H1 (cell line): ENCODE measurements around the gene DOCK1. TPM values are rescaled to one million over a fixed set of nuclear protein-coding genes. Genes with fewer than 3 reads are reported as not detected.

Source experiments
- CTCF ChIA-PET: fragments of 300-600 bp; sonication (Branson Sonifier 250); formaldehyde crosslinking; loops from one replicate; lab custom pipeline; 2021; ENCODE audit not compliant: partially characterized antibody; lab: Charles Lee
- POLR2A ChIA-PET: fragments of 300-600 bp; sonication (Branson Sonifier 250); formaldehyde crosslinking; loops from one replicate; lab custom pipeline; 2021; ENCODE audit warnings: inconsistent platforms; ENCODE audit not compliant: partially characterized antibody; lab: Charles Lee
- DNase-seq, 2 experiments: peaks; one replicate each; pipeline versions ENCODE4 v3.0.0 to v3.0.0-alpha.2; 2010 to 2022; ENCODE audit warnings: low spot score in 2 of 2, low read depth in 1 of 2, mixed read lengths in 1 of 2
- FAIRE-seq: peaks from 2 replicates; lab custom pipeline; 2011; peaks lifted over from hg19 to GRCh38; lab: Jason Lieb, UNC
- H2AFZ ChIP-seq: 2 replicates; pipeline ENCODE4 v1.8.1; 2012; ENCODE audit warnings: low read length, inconsistent platforms
- H2AK5ac ChIP-seq: 2 replicates; pipeline ENCODE4 v1.6.1; 2013; ENCODE audit warnings: low read depth, low read length
- H2BK120ac ChIP-seq: replicated peaks from 2 replicates; pipeline ENCODE3; 2013; ENCODE audit warnings: low read depth, low read length, inconsistent platforms
- H2BK12ac ChIP-seq: 2 replicates; pipeline ENCODE4 v1.6.1; 2013; ENCODE audit warnings: low read depth, low read length
- H2BK15ac ChIP-seq: 2 replicates; pipeline ENCODE4 v1.6.1; 2013; ENCODE audit warnings: low read length
- H2BK20ac ChIP-seq: 2 replicates; pipeline ENCODE4 v1.6.1; 2013; ENCODE audit warnings: low read length
- H2BK5ac ChIP-seq: 2 replicates; pipeline ENCODE4 v1.6.1; 2013; ENCODE audit warnings: low read depth, low read length
- H3K14ac ChIP-seq: 2 replicates; pipeline ENCODE4 v1.6.1; 2013; ENCODE audit warnings: inconsistent platforms; ENCODE audit not compliant: insufficient read length
- H3K18ac ChIP-seq: 2 replicates; pipeline ENCODE4 v1.6.1; 2013; ENCODE audit warnings: low read length; ENCODE audit errors: extremely low read depth
- H3K23ac ChIP-seq: 2 replicates; pipeline ENCODE4 v1.6.1; 2013; ENCODE audit warnings: inconsistent platforms; ENCODE audit not compliant: insufficient read length
- H3K23me2 ChIP-seq: 2 replicates; pipeline ENCODE4 v1.6.1; 2013; ENCODE audit warnings: low read depth, low read length
- H3K27ac ChIP-seq: 2 replicates; pipeline ENCODE4 v1.6.1; 2011; ENCODE audit warnings: low read depth, low read length, inconsistent platforms
- H3K27me3 ChIP-seq, 4 experiments: replicated peaks in 1 of 4; 1 replicate in 1 of 4; 2 replicates in 3 of 4; pipeline versions ENCODE4 v1.6.1 to v1.8.1; 2011 to 2013; ENCODE audit warnings: low read length in 3 of 4, mild to moderate bottlenecking in 3 of 4, inconsistent platforms in 2 of 4, mixed read lengths in 2 of 4, moderate library complexity in 1 of 4; ENCODE audit not compliant: control insufficient read depth in 3 of 4, insufficient read depth in 3 of 4; ENCODE audit errors: extremely low read depth in 1 of 4
- H3K36me3 ChIP-seq, 4 experiments: 2 replicates each; pipeline versions ENCODE4 v1.6.1 to v1.8.1; 2011 to 2013; ENCODE audit warnings: mild to moderate bottlenecking in 4 of 4, low read length in 3 of 4, moderate library complexity in 2 of 4, control low read depth in 1 of 4, inconsistent platforms in 1 of 4; ENCODE audit not compliant: insufficient read depth in 4 of 4, control insufficient read depth in 2 of 4
- H3K4ac ChIP-seq: replicated peaks from 2 replicates; pipeline ENCODE3; 2013; ENCODE audit warnings: low read length, low read depth, mixed read lengths, inconsistent platforms; ENCODE audit not compliant: insufficient read length
- H3K4me1 ChIP-seq, 4 experiments: replicated peaks in 1 of 4; 1 replicate in 1 of 4; 2 replicates in 3 of 4; pipeline versions ENCODE4 v1.6.1 to v1.8.1; 2011 to 2013; ENCODE audit warnings: low read length in 3 of 4, inconsistent platforms in 2 of 4, mixed read lengths in 1 of 4; ENCODE audit not compliant: insufficient read depth in 4 of 4, control insufficient read depth in 3 of 4
- H3K4me2 ChIP-seq, 2 experiments: 2 replicates each; pipeline versions ENCODE4 v1.6.1 to v1.8.1; 2011 to 2013; ENCODE audit warnings: low read depth in 2 of 2, low read length in 2 of 2, control low read depth in 1 of 2, inconsistent platforms in 1 of 2, mild to moderate bottlenecking in 1 of 2; ENCODE audit not compliant: insufficient read depth in 1 of 2
- H3K4me3 ChIP-seq, 4 experiments: fragments of 200-600, 300-600 bp in 1 of 4; sonication (generic), shearing (Covaris generic), sonication (Bioruptor Twin) in 1 of 4; 2 replicates each; pipeline versions ENCODE4 v1.5.1 to v1.8.1; 2011 to 2016; ENCODE audit warnings: low read length in 4 of 4, low read depth in 3 of 4, control low read depth in 2 of 4, inconsistent platforms in 2 of 4, mild to moderate bottlenecking in 2 of 4, mixed read lengths in 1 of 4, moderate library complexity in 1 of 4; ENCODE audit not compliant: insufficient read depth in 2 of 4; ENCODE audit errors: extremely low read depth in 1 of 4
- H3K56ac ChIP-seq: replicated peaks from 2 replicates; pipeline ENCODE3; 2013; ENCODE audit warnings: low read depth, mild to moderate bottlenecking, mixed read lengths, low read length, inconsistent platforms; ENCODE audit not compliant: insufficient read length
- H3K79me1 ChIP-seq: 2 replicates; pipeline ENCODE4 v1.6.1; 2013; ENCODE audit warnings: low read depth, low read length, control low read depth
- H3K79me2 ChIP-seq, 2 experiments: 2 replicates each; pipeline versions ENCODE4 v1.6.1 to v1.8.1; 2012 to 2013; ENCODE audit warnings: low read length in 2 of 2, mild to moderate bottlenecking in 2 of 2, inconsistent platforms in 1 of 2; ENCODE audit not compliant: insufficient read depth in 2 of 2, control insufficient read depth in 1 of 2
- H3K9ac ChIP-seq, 4 experiments: replicated peaks in 1 of 4; 1 replicate in 1 of 4; 2 replicates in 3 of 4; pipeline versions ENCODE4 v1.6.1 to v1.8.1; 2011 to 2013; ENCODE audit warnings: low read depth in 3 of 4, low read length in 3 of 4, control low read depth in 2 of 4, mild to moderate bottlenecking in 2 of 4, moderate library complexity in 2 of 4, inconsistent platforms in 1 of 4; ENCODE audit errors: extremely low read depth in 1 of 4
- H3K9me3 ChIP-seq, 2 experiments: 2 replicates each; pipeline versions ENCODE4 v1.6.1 to v1.8.1; 2012 to 2013; ENCODE audit warnings: mild to moderate bottlenecking in 2 of 2, moderate library complexity in 2 of 2, control low read depth in 1 of 2, inconsistent platforms in 1 of 2, low read depth in 1 of 2, low read length in 1 of 2, mixed read lengths in 1 of 2; ENCODE audit not compliant: insufficient read depth in 2 of 2
- H4K20me1 ChIP-seq, 2 experiments: replicated peaks in 1 of 2; 2 replicates each; pipeline versions ENCODE3 to v1.8.1; 2011 to 2013; ENCODE audit warnings: inconsistent platforms in 2 of 2, low read length in 2 of 2, mild to moderate bottlenecking in 1 of 2; ENCODE audit not compliant: insufficient read depth in 2 of 2, control insufficient read depth in 1 of 2
- H4K5ac ChIP-seq: 2 replicates; pipeline ENCODE4 v1.6.1; 2013; ENCODE audit warnings: low read length, low read depth, mixed read lengths, inconsistent platforms; ENCODE audit not compliant: insufficient read length
- H4K8ac ChIP-seq: 2 replicates; pipeline ENCODE4 v1.8.0; 2013; ENCODE audit warnings: mild to moderate bottlenecking, moderate library complexity, low read length, inconsistent platforms; ENCODE audit not compliant: insufficient read depth; ENCODE audit errors: extremely low read depth
- H4K91ac ChIP-seq: replicated peaks from 2 replicates; pipeline ENCODE3; 2013; ENCODE audit warnings: low read length, mixed read lengths, inconsistent platforms; ENCODE audit not compliant: insufficient read length
- ATF3 ChIP-seq: IDR thresholded peaks from 2 replicates; pipeline ENCODE4 v1.6.1; 2011; ENCODE audit warnings: low read depth, mild to moderate bottlenecking, low read length; ENCODE audit not compliant: insufficient read depth
- CBX8 ChIP-seq: fragments of 300-800, 300-1000 bp; sonication (generic); IDR thresholded peaks from 2 replicates; pipeline ENCODE4 v1.7.1; 2016; ENCODE audit warnings: low read depth, low read length, borderline replicate concordance
- CEBPB ChIP-seq: IDR thresholded peaks from 2 replicates; pipeline ENCODE4 v1.6.1; 2012; ENCODE audit warnings: low read depth, low read length
- CTCF ChIP-seq, 3 experiments: IDR thresholded peaks; 1 replicate in 2 of 3; 2 replicates in 1 of 3; pipeline versions ENCODE4 v1.5.1 to v1.6.1; 2011; ENCODE audit warnings: low read length in 3 of 3, mild to moderate bottlenecking in 3 of 3, inconsistent platforms in 2 of 3, low read depth in 1 of 3, moderate library complexity in 1 of 3; ENCODE audit not compliant: insufficient read depth in 1 of 3; ENCODE audit errors: control extremely low read depth in 1 of 3
- HDAC2 ChIP-seq, 2 experiments: fragments of 300-600 bp in 1 of 2; sonication (generic) in 1 of 2; IDR thresholded peaks; 2 replicates each; pipeline ENCODE4 v1.6.1; 2011 to 2012; ENCODE audit warnings: low read depth in 2 of 2, low read length in 2 of 2, mild to moderate bottlenecking in 2 of 2, moderate library complexity in 2 of 2, borderline replicate concordance in 1 of 2, inconsistent platforms in 1 of 2
- KDM5A ChIP-seq: fragments of 200-600 bp; IDR thresholded peaks from 2 replicates; pipeline ENCODE4 v1.7.1; 2012; ENCODE audit warnings: mild to moderate bottlenecking, low read length, inconsistent platforms, mixed read lengths
- MAX ChIP-seq: IDR thresholded peaks from 2 replicates; pipeline ENCODE4 v1.6.1; 2012; ENCODE audit warnings: inconsistent platforms
- SIN3A ChIP-seq, 2 experiments: IDR thresholded peaks in 1 of 2; conservative IDR thresholded peaks in 1 of 2; 2 replicates each; pipeline ENCODE4 v1.6.1; 2011 to 2012; ENCODE audit warnings: low read length in 2 of 2, improper control_type of control experiment in 1 of 2, low read depth in 1 of 2, mild to moderate bottlenecking in 1 of 2
- SP2 ChIP-seq: IDR thresholded peaks from 2 replicates; pipeline ENCODE4 v1.6.1; 2012; ENCODE audit warnings: mild to moderate bottlenecking, low read length, inconsistent platforms
- TAF7 ChIP-seq: optimal IDR thresholded peaks from 2 replicates; pipeline ENCODE3; 2011; ENCODE audit warnings: low read depth, mild to moderate bottlenecking, inconsistent platforms, low read length, moderate library complexity, borderline replicate concordance
- WGBS, 2 experiments: shearing (Covaris generic) in 1 of 2; methylation state at CpG; one replicate each; pipeline versions ENCODE4 v1.1.6 to v1.1.7; 2013 to 2015; ENCODE audit warnings: low lambda C conversion rate in 2 of 2, mixed read lengths in 2 of 2, inconsistent platforms in 1 of 2, low coverage in 1 of 2, missing lambda C conversion rate in 1 of 2; ENCODE audit not compliant: insufficient replicate concordance in 2 of 2, insufficient coverage in 1 of 2, insufficient read length in 1 of 2; ENCODE audit errors: extremely low coverage in 1 of 2, missing lambda C conversion rate in 1 of 2; 5-methylcytosine and 5-hydroxymethylcytosine counted together
- polyA plus RNA-seq, 7 experiments: library from polyadenylated mRNA; depleted of rRNA in 3 of 7; stranded (reverse) in 5 of 7; unstranded in 2 of 7; fragments of >200 nt in 5 of 7; fragments of 200-250 nt in 2 of 7; gene quantifications; 1 replicate in 5 of 7; 2 replicates in 1 of 7; 4 replicates in 1 of 7; pipeline versions ENCODE4 v1.2.1 to v1.2.3, GENCODE V29; 2011 to 2013; ENCODE audit warnings: missing spikeins in 2 of 7, mixed read lengths in 2 of 7
- total RNA-seq: library from RNA; stranded (reverse); fragmentation: NEBNext Ultra II Directional; extraction: Animal tissue kit (Norgen Biotek cat#: 25700); gene quantifications from 2 replicates; pipeline ENCODE4 v1.2.1, GENCODE V29; 2021

DOCK1 gene
- total and polyA plus RNA-seq, 2 of the 8 experiments (the other 6 are each of a cell fraction or from before 2014, with no cell fraction given), result 11.6 to 53.0 TPM

GRCh38 chr10:127415116-127415515 is 509.9 kb downstream of the DOCK1 start:
- H3K4me2 ChIP-seq, result no peak overlapping the region
- H2BK120ac ChIP-seq, result no peak overlapping the region
- no peaks in the 10 kb centered on the region for H3K27me3 ChIP-seq
- peaks cover 0 to 7% (median 2%) of the 10 kb centered on the region in 4 experiments; a peak in 2 of 8 replicates for H3K36me3 ChIP-seq
- no peaks in the 10 kb centered on the region for H3K79me2 ChIP-seq
- WGBS, 2 experiments, result 86% methylated on average over 9 of the region's 9 CpGs; no CpG with 5 or more reads in 1 of the 2 experiments
- no peak overlapping the region for H4K8ac ChIP-seq
- no peak overlapping the region for H4K91ac ChIP-seq
- H2AFZ ChIP-seq, result no peak overlapping the region
- ChIA-PET CTCF (interaction anchor here (0.6 kb wide), 1 partner anchor 172 kb away, joined by 3 read pairs; no protein-coding TSS in a partner anchor), POLR2A (no interaction called here)
- H3K9me3 ChIP-seq, result no peaks in the 10 kb centered on the region
- no peak overlapping the region for H4K5ac ChIP-seq
- no peak overlapping the region for H3K14ac ChIP-seq
- no peak overlapping the region for H3K23ac ChIP-seq
- no peak for DNase-seq
- no peak overlapping the region for H2BK5ac ChIP-seq
- no peak overlapping the region for H3K56ac ChIP-seq
- H3K18ac ChIP-seq, result no peak overlapping the region
- H2BK15ac ChIP-seq, result no peak overlapping the region
- H3K27ac ChIP-seq, result no peak overlapping the region
- H3K9ac ChIP-seq, result no peak overlapping the region
- no peak overlapping the region for H2BK12ac ChIP-seq
- H3K4ac ChIP-seq, result no peak overlapping the region
- H3K23me2 ChIP-seq, result no peaks in the 10 kb centered on the region
- H3K79me1 ChIP-seq, result no peaks in the 10 kb centered on the region
- peaks cover 0 to 1% of the 10 kb centered on the region in 2 experiments for H4K20me1 ChIP-seq
- no peak overlapping the region for H3K4me3 ChIP-seq
- no peaks in the 10 kb centered on the region for H3K4me1 ChIP-seq
- H2AK5ac ChIP-seq, result no peak overlapping the region
- no peak overlapping the region for H2BK20ac ChIP-seq
- no peak for FAIRE-seq
- TF ChIP-seq HDAC2 (IDR thresholded peaks at IDR 0.05; ENCODE audit: borderline replicate concordance in 1 of 2, low read depth in 2 of 2, low read length in 2 of 2) (no peak), SP2 (no peak), SIN3A (conservative IDR thresholded peaks at IDR 0.05 in 1 of 2, IDR thresholded peaks at IDR 0.05 in 1 of 2; ENCODE audit: low read depth in 1 of 2, low read length in 2 of 2) (no peak), CTCF (IDR thresholded peaks at IDR 0.05; ENCODE audit: control extremely low read depth in 1 of 3, insufficient read depth in 1 of 3, low read depth in 1 of 3, low read length in 3 of 3) (no peak), CEBPB (no peak), TAF7 (no peak), MAX (no peak), ATF3 (no peak), KDM5A (no peak), CBX8 (no peak)
